NCI-H2227 treated with DMSO at 0.1 percent for 48 hours (cell line): ENCODE data around the gene PDCD10.
A peak's percentile ranks its signal among the peaks of the same experiment; 100 is the strongest.

Source experiments
- DNase-seq: peaks from one replicate; lab custom pipeline; 2025; lab: John Stamatoyannopoulos, UW

PDCD10 gene

DNA sequence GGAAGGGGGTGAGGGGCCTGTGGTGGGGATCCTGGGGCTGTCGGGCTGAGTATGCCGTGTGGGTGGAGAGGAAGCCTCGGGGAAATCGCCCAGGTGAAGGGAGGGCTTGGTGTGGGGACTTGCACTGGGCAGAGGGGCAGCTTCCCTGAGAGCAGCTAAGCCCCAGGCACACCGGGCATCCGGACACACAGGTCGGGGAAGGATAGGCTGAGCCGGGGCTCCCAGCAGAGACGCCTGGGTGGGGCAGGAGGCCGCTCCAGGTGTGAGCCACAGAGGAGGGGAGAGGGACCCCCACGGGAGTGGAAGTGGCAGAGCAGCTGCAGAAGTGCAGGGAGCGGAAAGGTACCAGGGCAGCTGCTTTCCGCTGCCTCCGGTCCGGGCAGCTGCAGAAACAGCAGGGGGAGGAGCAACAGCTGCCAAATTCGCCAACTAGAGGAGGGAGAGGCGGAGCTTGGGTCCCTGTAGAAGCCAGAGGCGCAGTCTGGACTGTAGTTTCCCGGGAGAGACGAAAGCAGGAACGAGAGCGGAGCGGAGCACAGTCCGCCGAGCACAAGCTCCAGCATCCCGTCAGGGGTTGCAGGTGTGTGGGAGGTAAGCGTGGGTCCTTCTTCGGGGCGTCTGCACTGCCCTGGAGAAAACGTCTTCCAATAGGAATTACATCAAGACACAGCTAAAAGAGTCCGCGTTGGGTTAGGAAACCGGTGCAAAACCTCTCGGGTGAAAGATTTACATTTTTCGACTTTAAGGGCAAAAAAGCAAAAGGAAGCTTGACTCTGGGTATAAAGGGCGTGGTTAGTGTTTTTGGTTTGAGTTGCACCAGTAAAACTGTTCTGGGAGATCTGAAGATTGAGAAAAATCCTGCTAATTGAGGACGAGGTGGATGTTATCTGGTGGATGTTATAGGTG, 794 bp upstream of the PDCD10 start, which contains the start of gene SERPINI1:
Gene SERPINI1 (plus strand): TSS at position 489 of the 906 bp plus-strand sequence. CDS start 53,408 bp downstream, outside the sequence.
- peak; percentile 96 for DNase-seq

DNA sequence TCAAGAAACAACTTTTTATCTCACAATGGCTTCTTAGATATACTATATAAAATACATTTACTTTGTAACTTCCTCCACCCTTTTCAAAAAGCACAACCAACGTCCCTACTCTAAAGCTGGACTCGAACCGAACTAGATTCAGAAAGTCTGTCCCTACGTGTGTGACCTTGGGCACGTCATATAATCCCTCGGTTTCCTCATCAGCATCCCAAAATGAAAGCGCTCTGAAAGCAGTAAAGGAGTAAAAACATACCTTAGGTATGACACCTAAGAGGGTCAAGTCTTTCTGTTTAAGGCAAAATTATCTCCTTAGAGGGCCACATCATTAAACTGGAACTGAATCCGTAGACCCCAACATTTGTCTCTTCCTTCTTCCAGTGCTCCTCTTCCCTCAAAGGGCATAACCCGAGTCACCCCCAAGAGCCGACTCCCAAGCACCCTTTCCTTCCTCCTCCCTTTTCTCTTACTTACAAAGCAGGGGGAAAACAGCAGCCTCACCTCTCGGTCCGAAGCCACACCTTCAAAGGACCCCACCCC, 663 bp downstream of the PDCD10 start:
- no peak for DNase-seq

DNA sequence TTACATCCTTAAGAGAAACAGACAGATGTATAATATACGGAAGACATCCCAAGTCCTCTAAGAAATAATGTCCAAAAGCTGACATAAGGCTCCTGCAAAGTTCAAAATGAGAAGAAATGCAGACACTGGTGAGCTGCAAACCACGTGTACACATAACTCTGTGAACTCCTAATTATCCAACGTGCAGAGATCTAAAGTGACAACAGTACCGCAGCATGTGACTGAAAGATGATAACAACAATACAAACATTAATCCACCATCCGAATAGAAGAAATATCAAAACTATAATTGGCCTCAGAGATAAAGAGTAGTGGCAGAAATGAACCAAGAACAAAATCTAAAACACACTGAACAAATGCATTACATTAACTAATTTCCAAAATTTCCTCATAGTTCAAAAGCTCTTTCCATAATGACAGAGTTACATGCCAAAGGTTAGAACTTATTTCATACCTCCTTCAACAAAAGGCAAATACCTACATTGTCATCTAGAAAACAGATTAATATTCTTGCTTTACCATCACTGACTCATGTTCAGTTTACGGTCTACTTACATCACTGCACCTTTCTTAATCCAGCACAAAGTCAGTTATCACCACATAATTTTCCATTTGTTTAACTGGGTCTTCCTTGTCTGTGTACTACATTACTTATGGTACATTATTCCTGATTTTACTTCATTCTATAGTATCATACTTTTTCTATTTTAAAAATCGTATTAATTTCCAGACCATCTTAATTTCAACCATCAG, 2.2 kb downstream of the PDCD10 start:
- no peak for DNase-seq

DNA sequence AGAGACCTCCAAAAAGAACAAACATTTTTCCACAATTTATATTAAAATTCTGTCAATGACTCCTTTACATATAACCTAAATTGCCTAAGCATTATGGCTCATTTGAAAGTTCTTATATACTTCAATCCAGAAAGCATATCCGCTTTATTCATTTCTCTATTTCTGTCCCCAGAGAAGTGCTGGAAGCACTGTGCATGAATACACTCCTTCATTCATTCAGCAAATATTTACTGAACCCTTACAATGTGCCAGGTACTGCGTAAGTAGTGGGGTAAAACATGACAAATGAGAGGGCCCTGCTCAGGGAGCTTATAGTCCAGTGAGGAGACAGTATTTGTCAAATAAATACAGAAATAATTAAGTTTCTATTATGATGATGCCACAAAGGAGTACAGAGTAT, 3.3 kb downstream of the PDCD10 start:
- no peak for DNase-seq

DNA sequence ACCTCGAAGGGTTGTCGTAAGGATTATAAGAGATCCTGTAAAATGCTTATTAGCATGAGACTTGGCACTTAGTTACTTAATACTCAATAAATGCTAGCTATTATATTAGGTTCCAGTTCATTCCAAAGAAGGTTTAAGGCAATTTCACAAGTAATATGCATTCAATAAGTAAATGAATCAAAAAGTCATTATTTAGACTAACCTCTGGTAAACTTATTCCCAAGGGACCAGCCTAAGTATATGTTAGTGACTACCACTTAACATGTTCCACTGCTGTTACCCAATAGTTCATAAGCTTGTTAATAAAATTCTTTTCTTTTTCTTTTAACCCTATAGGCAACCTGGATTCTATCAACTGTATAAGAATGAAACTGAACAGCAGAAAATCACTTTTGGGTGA, 5.1 kb downstream of the PDCD10 start:
- DNase-seq: no peak

DNA sequence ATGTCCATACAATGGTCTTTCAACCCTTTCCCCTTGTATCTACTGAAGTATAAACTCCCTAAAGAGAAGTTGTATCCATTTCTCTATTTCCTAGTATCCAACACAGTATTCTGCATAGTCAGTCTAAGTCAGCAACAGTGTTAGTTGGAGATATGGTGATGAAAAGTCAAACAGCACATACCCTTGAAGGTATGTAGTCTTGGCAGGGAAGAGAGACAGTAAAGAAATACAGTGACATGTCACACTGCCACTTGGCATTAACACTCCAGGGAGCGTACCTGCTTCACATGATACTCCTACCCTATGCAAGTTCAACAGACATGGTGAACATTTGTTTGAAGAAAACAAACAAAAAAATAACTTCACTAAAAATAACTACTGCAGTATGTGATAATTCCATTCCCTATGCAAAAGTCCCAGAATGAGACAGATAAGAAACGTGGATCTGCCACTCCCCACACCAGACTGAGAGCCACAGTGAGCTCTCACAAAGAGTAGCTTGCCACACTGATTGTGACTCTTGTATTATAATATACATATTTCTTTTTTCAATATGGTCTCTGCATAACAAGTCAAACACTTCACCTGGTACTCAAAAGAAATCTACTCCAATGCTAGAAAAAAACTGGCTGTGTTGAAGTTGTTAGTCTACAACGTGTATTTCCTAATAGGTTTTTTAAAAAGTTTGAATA, 5.9 kb downstream of the PDCD10 start:
- DNase-seq: no peak

DNA sequence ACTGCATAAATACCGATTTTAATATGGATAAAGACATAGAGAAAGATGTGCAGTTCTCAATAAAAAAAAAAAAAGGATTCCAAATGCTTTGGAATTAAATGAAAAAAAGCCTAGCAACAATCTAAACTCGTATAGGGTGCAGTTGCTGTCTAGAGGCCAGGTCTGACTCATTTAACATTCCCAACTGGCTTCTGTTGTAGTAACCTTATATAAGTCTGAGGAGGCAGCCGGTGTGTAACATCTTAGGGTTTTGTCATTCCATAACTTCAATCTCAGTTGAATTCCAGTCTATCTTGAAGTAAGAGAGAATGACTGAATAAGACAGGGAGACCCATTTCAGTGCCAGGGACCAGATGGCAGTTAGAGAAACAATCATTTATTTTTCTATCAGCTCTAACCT, 6.5 kb downstream of the PDCD10 start:
- DNase-seq: no peak

DNA sequence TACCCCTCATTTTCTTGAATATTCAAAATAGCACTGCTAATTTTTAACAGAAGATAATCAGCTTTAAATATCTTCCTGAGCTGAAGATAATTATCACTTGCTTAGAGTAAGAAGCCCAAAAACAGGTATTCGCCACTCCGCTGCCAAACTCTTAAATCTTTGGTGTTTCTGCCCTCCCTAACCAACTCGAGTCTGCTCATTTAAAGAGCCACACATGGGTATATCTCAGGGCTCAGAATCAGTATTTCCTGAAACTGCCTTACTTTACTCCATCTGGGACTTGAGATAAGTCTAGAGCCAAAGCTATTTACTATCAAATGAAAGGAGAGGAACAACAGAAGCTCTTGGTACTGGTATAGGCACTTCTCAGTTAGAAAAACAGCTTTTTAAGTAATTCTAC, 10.8 kb downstream of the PDCD10 start:
- no peak for DNase-seq

DNA sequence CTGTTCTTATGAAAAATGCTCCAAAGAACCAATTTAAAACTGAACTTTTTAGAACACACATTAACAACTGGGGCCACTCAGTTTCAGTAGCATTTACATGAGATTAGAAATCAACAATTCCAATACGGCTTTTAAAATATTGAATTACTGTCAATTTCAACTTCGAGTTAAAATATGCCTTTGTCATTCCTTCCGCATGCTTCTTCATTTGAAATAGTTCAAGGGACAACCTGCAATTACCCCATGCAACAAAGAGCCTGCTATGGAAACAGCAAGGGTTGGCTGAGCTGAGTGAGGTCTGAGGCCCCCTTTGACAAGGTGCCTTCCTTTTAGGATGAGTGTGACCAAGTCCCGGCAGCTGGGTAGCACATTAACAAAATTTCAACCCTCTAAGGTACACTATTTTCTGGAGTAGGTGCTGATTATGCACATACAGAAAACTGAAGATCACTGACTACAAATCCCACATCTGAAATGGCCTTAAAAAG, 11.6 kb downstream of the PDCD10 start:
- DNase-seq: no peak

DNA sequence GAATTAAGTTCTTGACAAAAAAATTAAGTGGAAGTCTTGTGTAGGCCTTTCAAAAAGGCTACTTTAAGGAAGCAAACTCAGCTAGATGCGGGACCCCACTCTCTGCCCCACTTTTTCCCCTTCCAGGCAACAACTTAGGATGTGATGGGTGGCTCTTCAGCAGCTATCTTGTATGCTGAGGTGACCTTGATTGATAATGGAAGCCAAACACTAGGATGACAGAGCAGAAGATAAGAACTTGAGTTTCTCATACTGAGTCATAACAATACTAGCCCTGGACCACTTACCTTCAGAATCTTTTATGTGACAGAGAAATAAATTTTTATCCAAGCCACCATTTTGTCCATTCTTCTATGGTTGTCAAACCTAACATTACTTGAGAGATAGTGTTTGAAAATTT, 16.1 kb downstream of the PDCD10 start:
- no peak for DNase-seq

DNA sequence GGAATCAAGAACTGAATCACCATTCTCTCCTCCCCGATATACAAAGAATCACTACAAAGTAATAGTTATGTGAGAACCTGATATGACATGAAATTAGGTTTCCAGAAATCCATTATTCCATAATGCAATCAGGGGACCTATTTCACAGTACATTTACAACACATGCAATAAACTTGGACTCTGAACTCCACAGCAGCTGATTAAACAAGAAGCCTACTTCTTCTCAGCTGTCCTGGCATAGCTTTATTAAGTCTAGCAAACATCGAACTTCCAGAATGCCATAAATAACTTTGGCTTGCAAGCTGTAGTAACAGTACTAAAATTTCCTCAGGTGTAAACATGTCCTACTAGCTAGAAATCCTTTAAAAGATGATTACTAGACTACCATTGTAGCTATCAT, 17.8 kb downstream of the PDCD10 start:
- no peak for DNase-seq

DNA sequence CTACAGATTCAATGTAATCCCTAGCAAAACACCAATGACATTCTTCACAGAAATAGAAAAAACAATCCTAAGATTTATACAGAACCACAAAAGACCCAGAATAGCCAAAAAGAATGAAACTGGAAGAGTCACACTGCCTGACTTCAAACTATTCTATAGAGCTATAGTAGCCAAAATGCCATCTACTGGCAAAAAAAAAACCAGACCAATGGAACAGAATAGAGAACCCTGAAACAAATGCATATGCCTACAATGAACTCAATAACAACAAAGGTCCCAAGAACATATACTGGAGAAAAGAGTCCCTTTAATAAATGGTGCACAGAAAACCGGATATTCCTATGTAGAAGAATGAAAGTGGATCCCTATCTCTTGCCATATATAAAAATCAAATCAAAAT, 19.8 kb downstream of the PDCD10 start:
- DNase-seq: no peak

DNA sequence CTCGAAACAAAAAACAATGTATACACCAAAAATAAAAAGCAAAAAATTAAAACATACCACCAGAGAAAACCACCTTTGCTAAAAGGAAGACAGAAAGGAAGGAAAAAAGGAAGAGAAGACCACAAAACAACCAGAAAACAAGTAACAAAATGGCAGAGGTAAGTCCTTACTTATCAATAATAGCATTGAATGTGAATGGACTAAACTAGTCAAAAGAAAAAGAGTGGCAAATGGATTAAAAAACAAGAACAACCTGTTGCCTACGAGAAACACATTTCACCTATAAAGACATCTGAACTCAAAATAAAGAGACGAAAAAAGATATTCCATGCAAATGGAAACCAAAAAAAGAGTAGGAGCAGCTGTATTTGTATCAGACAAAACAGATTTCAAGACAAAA, 22.2 kb downstream of the PDCD10 start:
- DNase-seq: no peak

DNA sequence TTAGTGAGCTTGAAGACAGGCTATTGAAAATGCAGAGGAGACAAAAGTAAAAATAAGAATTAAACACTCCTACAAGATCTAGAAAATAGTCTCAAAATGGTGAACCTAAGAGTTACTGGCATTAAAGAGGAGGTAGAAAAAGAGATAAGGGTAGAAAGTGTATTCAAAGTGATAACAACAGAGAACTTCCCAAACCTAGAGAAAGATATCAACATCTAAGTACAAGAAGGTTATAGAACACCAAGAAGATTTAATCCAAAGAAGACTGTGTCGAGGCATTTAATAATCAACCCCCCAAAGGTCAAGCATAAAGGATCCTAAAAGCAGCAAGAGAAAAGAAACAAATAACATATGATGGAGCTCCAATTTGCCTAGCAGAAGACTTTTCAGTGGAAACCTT, 23.3 kb downstream of the PDCD10 start:
- no peak for DNase-seq

DNA sequence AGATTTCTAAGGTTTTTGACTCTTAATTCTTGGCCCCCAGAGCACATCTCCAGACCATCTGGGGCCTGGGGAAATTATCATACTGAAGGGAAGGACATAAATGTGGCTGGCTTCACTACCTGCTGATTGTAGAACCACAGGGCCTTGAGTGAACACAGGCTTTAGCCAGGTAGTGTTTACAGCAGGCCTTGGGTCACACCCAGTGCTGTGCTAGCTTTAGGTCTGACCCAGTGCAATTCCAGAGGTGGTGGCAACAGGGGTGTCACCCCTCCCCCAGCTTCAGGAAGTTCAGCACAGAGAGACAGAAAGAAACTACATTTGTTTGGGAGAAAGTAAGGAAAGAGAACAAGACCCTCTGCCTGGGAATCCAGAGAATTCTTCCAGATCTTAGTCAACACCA, 24.1 kb downstream of the PDCD10 start:
- DNase-seq: no peak

DNA sequence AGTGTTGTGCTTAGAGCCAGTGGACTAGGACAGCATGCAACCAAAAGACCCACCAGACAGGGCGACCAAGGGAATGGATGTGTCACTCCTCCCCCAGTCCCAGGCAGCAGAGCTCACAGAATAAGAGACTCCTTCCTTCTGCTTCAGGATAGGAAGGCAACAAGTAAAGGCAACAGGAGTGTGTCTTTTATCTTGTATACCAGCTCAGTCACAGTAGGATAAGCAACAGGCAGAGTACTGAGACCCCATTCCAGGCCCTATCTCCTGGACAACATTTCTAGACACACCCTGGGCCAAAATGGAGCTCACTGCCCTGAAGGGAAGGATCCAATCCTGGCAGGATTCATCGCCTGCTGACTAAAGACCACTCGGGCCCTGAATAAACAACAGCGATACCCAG, 25.0 kb downstream of the PDCD10 start:
- no peak for DNase-seq

DNA sequence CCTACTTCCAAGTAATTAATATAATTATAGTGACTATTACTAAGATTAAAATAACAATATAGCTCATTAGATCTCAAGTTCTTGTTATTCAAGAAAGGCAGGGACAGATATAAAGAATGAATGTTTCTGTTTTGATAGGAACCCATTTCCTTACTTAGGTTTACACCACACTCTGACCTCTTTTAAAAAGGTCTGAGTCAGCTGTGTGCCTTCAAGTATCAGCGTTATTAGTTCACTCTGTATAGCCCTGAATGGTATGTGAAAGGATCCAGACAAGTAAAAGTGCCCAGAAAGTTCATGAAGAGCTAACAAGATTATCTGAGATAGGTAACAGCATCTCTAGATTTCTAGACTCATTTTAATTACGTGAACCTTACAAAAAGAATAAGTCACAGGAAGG, 28.9 kb downstream of the PDCD10 start:
- no peak for DNase-seq

DNA sequence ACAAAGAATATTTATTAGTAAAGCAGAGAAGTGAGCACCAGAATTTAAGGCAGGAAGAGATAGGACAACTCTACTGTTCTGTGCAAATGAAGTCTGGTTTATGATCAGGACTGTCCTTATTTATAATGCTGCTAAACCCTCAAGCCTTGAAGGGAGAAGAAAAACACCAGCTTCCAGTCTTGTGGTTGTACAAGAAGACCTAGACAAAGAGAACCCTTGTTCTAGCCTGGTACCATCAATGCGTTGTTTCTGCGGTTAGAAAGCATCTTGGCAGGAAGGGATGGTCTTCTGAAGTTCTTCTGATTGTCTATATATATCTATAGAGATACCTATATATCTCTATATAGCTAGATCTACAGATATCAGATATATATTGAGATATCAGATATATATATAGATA, 33.8 kb downstream of the PDCD10 start:
- no peak for DNase-seq

DNA sequence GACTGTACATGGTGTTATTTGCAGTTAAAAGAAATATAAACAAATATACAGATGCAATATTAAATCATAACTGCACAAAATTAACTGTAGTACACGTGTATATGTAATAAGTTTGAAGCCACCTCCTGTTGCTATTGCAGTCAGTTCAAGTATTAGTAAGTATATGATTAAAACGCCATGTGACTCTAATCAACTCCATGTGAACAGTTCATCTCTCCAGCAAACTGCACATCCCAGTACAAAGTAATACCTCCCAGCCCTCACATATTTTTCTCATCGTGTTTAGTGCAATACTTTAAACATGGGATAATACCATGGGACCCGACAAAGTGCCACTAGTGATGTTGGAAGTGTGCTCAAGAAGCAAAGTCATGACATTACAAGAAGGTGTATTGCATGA, 34.6 kb downstream of the PDCD10 start:
- DNase-seq: no peak

DNA sequence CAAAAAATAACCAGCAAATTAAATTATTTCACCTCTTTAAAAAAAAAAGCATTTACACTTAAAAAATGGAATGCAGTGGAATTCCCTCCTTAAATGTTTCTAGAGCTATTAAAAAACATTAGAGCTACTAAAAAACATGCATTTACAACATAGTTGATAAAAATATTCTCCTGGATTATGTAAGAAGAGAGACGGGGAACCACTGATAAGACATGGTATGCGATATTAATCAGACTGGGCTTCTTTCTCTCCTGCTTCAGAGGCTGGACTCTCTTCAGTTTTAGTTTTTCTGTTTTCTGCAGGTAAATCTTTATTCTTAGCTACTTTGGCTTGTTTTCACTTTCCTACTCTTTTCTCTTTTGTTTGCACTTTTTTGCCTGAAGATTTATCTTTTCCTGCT, 40.6 kb downstream of the PDCD10 start:
- DNase-seq: no peak

DNA sequence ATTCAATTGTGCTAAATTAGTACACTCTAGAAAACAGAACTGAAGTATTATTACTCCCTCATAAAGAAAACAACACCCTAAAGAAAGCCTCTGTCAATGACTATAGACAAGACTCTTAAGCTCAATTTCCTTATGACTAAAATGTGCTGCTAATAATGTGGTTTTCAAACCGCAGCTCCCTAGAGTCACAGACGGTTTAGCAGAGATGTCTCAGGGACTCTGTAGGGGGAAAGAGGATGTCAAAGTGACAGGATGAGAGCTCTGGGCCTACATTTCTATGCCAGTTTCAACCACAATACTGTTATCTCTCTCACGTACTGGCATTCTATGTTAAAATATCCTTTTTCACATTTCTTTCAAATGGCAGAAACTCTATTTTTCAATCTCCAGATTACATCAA, 43.3 kb downstream of the PDCD10 start:
- DNase-seq: no peak

DNA sequence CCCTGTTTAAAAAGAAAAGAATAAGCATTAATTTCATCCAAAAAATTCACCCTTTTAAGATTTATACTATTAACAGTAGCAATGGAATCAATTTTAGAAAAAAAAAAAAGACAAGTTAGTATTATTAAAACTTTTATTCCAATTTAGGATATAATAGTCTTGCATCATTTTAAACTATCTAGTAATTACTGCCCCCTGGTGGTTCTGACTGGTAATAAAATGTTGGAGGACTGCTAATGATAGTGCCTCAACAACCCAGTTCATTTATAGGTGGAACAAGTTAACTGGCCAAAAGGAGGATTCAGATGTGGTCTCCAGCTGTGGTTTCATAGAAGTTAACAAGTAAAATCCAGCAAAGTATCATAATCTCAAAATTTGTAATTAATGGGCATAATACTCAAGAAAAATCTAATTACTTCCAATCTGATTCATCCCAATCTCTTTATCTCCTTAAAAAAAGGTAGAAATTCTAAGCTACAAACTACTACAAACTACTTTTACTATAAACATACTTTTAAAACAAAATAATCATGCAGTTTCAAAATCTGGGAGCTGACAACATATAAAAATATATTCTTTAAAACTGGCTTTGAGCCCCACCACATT, 50.2 kb downstream of the PDCD10 start:
- peak; percentile 39 for DNase-seq
